Measurements from ENCODE around the gene HYLS1.
A peak's percentile ranks its signal among the peaks of the same experiment; 100 is the strongest.

The HYLS1 gene

DNA sequence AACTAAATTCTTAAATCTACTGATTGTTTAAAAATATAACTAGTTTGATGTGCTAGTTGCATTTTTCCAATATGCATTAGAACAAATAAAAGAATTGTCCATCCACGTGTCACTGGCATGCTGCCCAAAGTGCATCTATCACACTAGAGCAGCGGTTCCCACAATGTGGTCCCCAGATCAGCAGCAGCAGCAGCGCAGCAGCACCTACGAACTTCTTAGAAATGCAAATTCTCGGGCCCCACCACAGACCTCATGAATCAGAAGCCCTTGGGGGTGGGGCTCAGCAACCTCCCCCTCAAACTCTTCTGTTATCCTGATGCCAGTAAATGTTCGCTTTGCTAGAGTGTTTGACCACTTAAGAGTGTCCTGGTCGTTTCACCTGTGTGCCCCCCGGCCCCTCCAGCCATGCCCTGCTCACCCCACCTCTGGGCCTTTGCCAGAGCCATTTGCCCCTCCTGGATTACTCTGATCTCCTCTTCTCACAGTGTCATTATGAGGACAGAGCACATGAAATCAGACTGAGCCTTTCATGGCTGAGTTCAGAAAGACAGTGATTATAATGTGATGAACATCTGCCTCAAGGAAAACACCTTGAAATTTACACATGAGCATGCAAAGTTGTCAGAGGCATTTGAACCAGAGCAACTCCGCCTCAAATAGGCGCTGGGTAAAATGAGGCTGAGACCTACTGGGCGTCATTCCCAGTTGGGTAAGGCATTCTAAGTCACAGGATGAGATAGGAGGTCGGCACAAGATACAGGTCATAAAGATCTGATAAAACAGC, 45.8 kb downstream of the HYLS1 start:
- no peak for DNase-seq (ENCODE audit: low read depth in 2 of 2)

DNA sequence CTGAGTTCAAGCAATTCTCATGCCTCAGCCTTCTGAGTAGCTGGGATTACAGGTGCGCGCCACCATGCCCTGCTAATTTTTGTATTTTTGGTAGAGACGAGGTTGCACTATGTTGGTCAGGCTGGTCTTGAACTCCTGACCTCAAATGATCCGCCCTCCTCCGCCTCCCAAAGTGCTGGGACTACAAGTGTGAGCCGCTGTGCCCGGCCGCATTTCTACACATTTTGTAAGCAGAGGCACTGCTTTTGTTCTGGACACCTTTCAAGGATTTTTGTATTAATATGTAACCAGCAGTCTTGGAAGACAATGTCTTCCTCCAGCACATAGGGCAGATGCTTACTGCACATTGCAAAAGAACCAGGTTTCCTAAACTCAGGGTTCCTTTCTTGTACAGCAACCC, 47.0 kb downstream of the HYLS1 start:
- no peak for DNase-seq (ENCODE audit: low read depth in 2 of 2)

DNA sequence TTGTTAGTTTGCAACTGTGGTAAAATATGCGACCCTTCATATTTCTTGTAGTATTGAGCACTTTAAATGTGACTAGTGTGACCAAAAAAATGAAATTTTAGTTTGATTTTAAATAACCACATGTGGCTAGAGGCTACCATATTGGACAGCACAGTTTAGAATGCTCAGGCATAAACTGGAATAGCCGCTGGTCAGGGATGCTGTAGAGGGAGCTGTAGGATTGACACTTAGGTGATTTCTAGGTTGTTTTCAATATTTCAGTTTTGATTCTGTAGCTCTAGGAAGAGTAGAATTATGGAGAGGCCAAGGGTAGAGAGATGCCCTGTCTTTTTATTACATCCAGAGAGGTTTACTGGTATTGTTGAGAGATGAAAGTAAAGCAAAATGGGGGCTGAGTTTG, 47.6 kb downstream of the HYLS1 start:
- DNase-seq (ENCODE audit: low read depth in 2 of 2) = no peak

- DNase-seq (ENCODE audit: low read depth in 2 of 2) = no peak
Observed at GRCh38 chr11:125935618-125936199, 48.2 kb downstream of the HYLS1 start.

DNA sequence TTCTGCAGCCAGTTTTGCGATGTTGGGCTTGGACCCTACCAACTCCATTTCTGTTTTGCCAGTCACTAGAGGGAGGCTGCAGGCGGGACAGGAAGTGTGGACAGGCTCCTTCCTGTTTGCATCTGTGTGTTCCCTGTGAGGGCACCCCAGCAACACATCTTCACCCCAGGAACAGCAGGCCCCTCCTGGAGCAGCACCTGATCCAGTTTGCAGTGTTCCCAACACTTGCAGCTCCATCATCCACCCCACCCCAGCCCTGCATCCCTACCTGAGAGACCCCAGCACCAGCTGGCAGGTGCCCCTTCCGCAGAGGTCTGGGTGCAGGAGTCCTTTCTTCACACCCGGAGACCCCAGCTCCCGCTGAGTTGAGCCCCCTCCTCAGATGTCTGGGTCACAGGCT, 51.0 kb downstream of the HYLS1 start:
- no peak for DNase-seq (ENCODE audit: low read depth in 2 of 2)

DNA sequence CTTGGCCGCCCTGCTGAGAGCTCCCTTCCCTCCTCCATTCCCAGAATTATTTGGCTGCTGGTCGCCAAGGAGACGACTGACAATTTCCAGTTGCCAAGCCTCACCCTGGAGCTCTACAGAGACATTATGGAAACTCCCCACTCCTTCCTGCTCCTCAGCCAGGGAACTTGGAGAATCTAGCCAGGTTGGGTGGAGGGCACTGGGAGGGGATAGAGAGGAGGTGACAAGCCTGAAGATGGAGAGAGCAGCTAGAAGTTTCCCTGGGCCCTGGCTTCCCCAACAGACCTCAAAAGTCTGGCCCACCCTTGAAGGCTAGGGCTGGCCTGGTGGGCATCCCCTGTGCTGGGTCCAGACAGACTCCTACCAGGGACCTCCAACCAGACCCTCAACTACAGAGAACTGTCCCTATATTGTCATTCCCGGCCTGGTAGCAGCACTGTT, 51.6 kb downstream of the HYLS1 start:
- no peak for DNase-seq (ENCODE audit: low read depth in 2 of 2)

- DNase-seq (ENCODE audit: low read depth in 2 of 2) = no peak
Observed at GRCh38 chr11:125940145-125940544, 52.7 kb downstream of the HYLS1 start.

DNA sequence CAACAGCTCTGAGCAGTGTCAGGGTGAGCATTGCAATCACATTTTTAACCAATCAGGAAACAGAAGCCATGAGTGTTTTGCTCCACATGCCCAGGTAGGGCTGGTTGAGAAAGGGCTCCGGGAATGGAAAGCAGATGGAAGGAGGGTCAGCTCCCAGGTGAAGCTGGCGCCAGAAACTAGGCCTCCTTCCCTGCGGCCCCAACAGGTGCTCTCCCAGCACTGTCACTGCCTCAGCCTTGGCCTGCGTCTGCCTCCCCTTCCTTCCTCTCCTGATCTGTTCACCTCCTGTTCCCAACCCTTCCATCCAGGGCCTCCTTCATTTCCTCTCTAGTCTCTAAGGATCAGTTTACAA, 53.8 kb downstream of the HYLS1 start:
- DNase-seq (ENCODE audit: low read depth in 2 of 2) = no peak

GRCh38 chr11:125941619-125942611, 54.4 kb downstream of the HYLS1 start:
- peak in 1 of 2 donors; percentile 34 for DNase-seq (ENCODE audit: low read depth in 2 of 2)

GRCh38 chr11:125942771-125943428, 55.4 kb downstream of the HYLS1 start:
- DNase-seq (ENCODE audit: low read depth in 2 of 2) = no peak

- no peak for DNase-seq (ENCODE audit: low read depth in 2 of 2)
Observed at GRCh38 chr11:125943661-125944349, 56.3 kb downstream of the HYLS1 start.

DNA sequence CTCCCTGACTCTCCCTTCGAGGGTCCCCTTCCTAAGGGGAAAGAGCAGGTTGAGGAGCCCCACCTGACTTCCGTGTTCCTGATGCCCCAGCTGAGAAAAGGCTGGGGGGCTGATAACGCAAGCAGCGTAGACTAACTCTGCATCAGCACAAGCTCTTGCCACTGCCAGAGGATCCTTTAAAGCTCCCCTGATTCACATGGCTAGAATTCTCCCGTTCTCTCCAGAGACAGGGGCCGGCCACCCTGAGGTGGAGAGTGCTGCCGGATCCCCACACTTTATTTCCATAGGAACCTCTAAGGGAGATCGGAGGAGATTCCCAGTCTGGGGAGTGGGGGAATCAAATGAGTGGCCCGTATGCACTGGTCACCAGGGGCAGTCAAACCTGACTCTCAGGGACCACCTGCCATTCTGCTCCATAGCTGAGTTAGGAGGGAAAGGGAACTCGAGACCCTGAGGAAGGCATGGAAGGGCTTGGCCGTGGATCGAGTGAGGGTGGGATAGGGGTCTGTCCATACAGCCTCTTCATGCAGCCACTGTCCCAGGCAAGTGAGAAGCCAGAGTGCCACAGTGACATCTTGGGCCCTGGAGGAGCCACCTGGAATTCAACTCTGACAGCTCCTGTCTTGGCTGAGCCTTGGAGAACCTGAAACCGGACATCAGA, 57.0 kb downstream of the HYLS1 start:
- no peak for DNase-seq (ENCODE audit: low read depth in 2 of 2)

- no peak for DNase-seq (ENCODE audit: low read depth in 2 of 2)
Observed at GRCh38 chr11:125945011-125945796, 57.7 kb downstream of the HYLS1 start.

GRCh38 chr11:125945797-125946520, 58.5 kb downstream of the HYLS1 start, which contains the start of gene VSIG10L2:
Gene VSIG10L2, plus strand, starts transcription at chr11:125946044. Its CDS starts 12 bp downstream, at chr11:125946056.
- DNase-seq (ENCODE audit: low read depth in 2 of 2) = no peak

DNA sequence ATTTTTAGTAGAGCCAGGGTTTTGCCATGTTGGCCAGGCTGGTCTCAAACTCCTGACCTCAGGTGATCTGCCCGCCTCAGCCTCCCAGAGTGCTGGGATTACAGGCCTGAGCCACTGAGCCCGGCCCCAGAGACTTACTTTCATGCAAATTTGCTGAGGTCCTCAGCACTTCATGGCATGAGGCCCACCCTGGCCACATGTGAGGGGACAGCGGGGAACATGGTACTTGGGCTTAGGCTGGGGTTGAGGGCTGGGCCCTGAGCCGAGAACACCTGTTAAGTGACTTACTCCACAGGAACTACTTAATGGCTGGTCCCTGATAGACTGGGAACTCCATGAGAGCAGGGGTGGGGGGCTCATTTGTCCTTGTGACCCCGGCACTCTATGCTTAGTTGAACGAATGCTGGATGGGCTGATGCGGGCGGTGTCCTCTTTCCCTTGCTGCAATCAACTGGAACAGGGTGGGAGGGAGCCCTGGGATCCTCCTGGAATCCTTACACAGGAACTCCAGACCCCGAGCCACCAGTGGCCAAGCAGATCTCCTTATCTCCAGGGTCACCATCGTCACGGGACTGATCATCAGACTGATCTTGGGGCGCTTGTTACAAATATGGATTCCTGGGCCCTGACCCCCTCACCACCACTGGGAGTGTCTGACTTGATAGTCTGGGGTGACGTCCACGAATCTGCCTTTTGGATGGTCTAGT, 59.4 kb downstream of the HYLS1 start:
- DNase-seq (ENCODE audit: low read depth in 2 of 2) = no peak

DNA sequence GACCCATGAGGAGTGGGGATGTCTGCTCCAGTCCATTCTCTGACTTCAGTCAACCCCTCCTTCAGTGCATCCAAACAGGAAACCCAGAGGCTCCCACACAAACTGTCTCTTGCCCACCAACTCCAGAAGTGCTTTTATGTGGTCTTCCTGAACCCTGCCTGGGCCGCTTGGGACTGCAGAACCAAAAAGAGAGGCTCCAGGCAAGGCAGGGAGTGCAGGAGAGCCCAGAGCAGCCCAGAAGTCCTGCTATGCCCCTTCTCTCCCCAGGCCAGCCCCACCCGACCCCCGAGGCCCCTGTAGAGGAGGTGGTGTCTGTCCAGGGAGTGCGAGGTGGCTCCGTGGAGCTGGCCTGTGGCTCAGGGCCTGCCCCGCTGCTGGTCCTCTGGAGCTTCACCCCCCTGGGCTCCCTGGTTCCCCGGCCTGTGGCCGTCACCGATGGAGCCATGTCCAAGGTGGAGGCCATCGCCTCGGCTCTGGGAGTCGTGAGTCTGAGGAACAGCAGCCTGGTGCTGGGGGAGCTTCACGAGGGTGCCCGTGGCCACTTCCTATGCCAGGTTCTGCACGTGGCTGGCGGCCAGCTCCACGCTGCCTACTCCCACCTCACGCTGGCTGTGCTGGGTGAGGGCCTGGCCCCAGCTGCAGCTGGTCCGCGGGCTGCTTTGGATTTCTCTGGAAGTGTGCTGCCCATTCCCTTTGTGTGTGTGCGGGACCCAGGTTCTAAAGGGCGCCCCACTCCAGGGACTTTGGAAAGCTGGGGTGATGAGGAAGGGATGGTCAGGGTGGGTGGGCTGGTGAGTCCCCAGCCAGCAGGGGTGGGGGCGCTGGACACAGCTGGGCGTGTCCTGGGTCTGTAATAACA, 60.2 kb downstream of the HYLS1 start:
- no peak for DNase-seq (ENCODE audit: low read depth in 2 of 2)

DNA sequence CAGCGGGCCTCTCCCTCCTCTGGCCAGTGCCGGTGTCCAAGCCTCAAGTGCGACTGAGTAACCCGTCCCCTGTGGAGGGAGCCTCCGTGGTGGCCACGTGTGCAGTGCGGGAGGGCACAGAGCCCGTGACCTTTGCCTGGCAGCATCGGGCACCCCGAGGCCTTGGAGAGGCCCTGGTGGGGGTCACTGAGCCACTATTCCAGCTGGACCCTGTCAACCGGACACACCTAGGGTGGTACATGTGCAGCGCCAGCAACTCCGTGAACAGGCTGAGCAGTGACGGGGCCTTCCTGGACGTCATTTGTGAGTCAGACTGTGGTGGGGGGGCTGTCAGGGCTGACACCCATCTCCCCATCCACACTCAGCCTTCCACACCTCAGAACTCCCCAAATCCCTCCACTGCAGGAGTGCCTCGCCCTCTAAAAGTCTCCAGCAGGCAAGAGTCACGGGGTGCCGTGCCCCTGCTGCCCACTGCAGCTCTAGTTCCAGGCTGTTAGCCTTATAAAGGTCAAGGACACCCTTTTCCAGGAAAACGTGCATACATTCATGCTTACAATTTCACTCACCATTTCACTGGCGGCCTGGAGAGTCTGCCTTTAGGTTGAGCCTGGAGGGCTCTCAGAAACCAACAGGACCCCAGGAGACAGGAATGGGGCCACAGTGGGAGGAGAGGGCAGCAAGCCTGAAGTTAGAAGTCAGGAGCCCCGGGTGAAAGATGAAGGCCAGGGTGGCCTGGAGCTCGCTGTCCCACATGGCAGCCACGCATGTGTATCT, 61.0 kb downstream of the HYLS1 start:
- DNase-seq (ENCODE audit: low read depth in 2 of 2) = no peak
